Stimulated activated CD4-positive, alpha-beta T cell treated with anti-CD3 and anti-CD28 coated beads, Interleukin-2, amount 100 ng/mL, for 24 hours (primary cell): ENCODE results near the gene SIM2.

Source experiments
- DNase-seq, 2 donors: peaks; one replicate each; pipeline ENCODE4 v3.0.0-alpha.2; 2020

The SIM2 gene

GRCh38 chr21:36717976-36718375, 19.1 kb downstream of the SIM2 start:
- no peak for DNase-seq

GRCh38 chr21:36718951-36719501, 20.1 kb downstream of the SIM2 start:
- no peak for DNase-seq

GRCh38 chr21:36719614-36720013, 20.7 kb downstream of the SIM2 start:
- DNase-seq, result no peak

GRCh38 chr21:36721817-36722216, 22.9 kb downstream of the SIM2 start:
- no peak for DNase-seq

GRCh38 chr21:36722370-36723368, 23.8 kb downstream of the SIM2 start:
- DNase-seq, result no peak

- no peak for DNase-seq
Measured at GRCh38 chr21:36723371-36723881, 24.5 kb downstream of the SIM2 start.

- no peak for DNase-seq
Measured at GRCh38 chr21:36724660-36725059, 25.7 kb downstream of the SIM2 start.

GRCh38 chr21:36725793-36726386, 27.0 kb downstream of the SIM2 start:
- DNase-seq, result no peak

- no peak for DNase-seq
Measured at GRCh38 chr21:36727866-36728265, 29.0 kb downstream of the SIM2 start.

GRCh38 chr21:36728371-36729111, 29.6 kb downstream of the SIM2 start:
- DNase-seq, result no peak

GRCh38 chr21:36729310-36729970, 30.5 kb downstream of the SIM2 start:
- DNase-seq, result no peak

- no peak for DNase-seq
Measured at GRCh38 chr21:36730291-36731281, 31.7 kb downstream of the SIM2 start.

GRCh38 chr21:36732217-36732616, 33.3 kb downstream of the SIM2 start:
- DNase-seq, result no peak

GRCh38 chr21:36732761-36733160, 33.8 kb downstream of the SIM2 start:
- no peak for DNase-seq

- DNase-seq, result no peak
Measured at GRCh38 chr21:36733857-36734256, 34.9 kb downstream of the SIM2 start.

- DNase-seq, result no peak
Measured at GRCh38 chr21:36734367-36735200, 35.7 kb downstream of the SIM2 start.

GRCh38 chr21:36735201-36735515, 36.2 kb downstream of the SIM2 start:
- no peak for DNase-seq

- DNase-seq, result no peak
Measured at GRCh38 chr21:36735724-36736320, 36.9 kb downstream of the SIM2 start.

- no peak for DNase-seq
Measured at GRCh38 chr21:36738489-36739126, 39.7 kb downstream of the SIM2 start.
